HG02642 (cell line): ENCODE measurements around the gene SUSD2.
"Not testable (repeated sequence)": the region's sequence is repeated elsewhere in the genome, so short reads cannot be mapped to it uniquely, and the experiment has no call there.

Source experiments
- ATAC-seq: cut with Tn5 transposase; IDR thresholded peaks from one replicate; pipeline ENCODE4 v1.9.1; 2021; ENCODE audit warnings: mild to moderate bottlenecking; ENCODE audit not compliant: unreplicated experiment, poor library complexity

Gene SUSD2

GRCh38 chr22:24236656-24237055 lies 55.4 kb downstream of the SUSD2 start:
- ATAC-seq = no peak

DNA sequence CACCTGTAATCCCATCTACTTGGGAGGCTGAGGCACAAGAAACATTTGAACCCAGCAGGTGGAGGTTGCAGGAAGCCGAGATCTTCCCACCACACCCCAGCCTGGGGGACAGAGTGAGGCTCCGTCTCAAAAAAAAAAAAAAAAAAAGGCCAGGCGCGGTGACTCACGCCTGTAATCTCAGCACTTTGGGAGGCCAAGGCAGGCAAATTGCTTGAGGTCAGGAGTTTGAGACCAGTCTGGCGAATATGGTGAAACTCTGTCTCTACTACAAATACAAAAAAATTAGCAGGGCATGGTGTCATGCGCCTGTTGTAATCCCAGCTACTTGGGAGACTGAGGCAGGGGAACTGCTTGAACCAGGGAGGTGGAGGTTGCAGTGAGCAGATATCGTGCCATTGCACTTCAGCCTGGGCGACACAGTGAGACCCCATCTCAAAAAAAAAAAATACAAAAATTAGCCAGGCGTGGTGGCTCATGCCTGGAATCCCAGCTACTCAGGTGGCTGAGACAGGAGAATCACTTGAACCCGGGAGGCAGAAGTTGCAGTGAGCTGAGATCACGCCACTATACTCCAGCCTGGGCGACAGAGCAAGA lies 56.9 kb downstream of the SUSD2 start:
- not testable (repeated sequence) for ATAC-seq
